Nephron (organoid): Measurements from ENCODE around the gene PEPD.

Source experiments
- H3K27ac Mint-ChIP-seq, 3 experiments: 2 replicates each; pipeline ENCODE4 v1.8.0; 2020; ENCODE audit warnings: mixed read lengths in 3 of 3, mild to moderate bottlenecking in 2 of 3, moderate library complexity in 1 of 3
- H3K27me3 Mint-ChIP-seq: 2 replicates; pipeline ENCODE4 v1.8.0; 2021; ENCODE audit warnings: low read depth, mild to moderate bottlenecking, moderate library complexity, mixed read lengths
- H3K36me3 Mint-ChIP-seq: 2 replicates; pipeline ENCODE4 v1.8.0; 2020; ENCODE audit warnings: low read depth, mixed read lengths
- H3K4me1 Mint-ChIP-seq: 2 replicates; pipeline ENCODE4 v1.8.0; 2020; ENCODE audit warnings: mixed read lengths
- H3K4me3 Mint-ChIP-seq, 3 experiments: 2 replicates each; pipeline ENCODE4 v1.8.0; 2020; ENCODE audit warnings: mild to moderate bottlenecking in 3 of 3, mixed read lengths in 3 of 3, moderate library complexity in 2 of 3
- H3K9me3 Mint-ChIP-seq: 2 replicates; pipeline ENCODE4 v1.8.0; 2020; ENCODE audit warnings: mixed read lengths
- TF ChIP-seq, protein P1 (sequence below), 3 experiments: fragments of 200-600 bp; sonication (generic); IDR thresholded peaks; one replicate each; pipeline ENCODE4 v1.5.0; 2021; ENCODE audit warnings: antibody characterized with exemption in 3 of 3; ENCODE audit not compliant: unreplicated experiment in 3 of 3

Gene PEPD

DNA sequence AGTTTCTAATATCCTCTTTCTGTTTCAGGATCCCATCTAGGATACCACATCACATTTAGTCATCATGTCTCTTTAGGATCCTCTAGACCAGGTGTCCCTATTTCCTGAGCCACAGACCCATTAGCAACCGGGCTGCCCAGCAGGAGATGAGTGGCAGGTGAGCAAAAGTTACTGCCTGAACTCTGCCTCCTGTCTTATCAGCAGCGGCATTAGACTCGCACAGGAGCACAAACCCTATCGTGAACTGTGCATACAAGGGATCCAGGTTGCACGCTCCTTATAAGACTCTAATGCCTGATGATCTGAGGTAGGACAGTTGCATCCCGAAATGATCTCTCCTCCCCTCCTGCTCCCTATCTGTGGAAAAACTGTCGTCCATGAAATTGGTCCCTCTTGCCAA, 155.9 kb downstream of the PEPD start:
- Mint-ChIP-seq H3K36me3 (no peaks in the 10 kb centered on the region), H3K27ac (no peak overlapping the region), H3K27me3 (peaks cover 46% of the 10 kb centered on the region), H3K4me3 (no peak overlapping the region), H3K9me3 (no peaks in the 10 kb centered on the region), H3K4me1 (no peaks in the 10 kb centered on the region)
- TF ChIP-seq, protein P1, sequence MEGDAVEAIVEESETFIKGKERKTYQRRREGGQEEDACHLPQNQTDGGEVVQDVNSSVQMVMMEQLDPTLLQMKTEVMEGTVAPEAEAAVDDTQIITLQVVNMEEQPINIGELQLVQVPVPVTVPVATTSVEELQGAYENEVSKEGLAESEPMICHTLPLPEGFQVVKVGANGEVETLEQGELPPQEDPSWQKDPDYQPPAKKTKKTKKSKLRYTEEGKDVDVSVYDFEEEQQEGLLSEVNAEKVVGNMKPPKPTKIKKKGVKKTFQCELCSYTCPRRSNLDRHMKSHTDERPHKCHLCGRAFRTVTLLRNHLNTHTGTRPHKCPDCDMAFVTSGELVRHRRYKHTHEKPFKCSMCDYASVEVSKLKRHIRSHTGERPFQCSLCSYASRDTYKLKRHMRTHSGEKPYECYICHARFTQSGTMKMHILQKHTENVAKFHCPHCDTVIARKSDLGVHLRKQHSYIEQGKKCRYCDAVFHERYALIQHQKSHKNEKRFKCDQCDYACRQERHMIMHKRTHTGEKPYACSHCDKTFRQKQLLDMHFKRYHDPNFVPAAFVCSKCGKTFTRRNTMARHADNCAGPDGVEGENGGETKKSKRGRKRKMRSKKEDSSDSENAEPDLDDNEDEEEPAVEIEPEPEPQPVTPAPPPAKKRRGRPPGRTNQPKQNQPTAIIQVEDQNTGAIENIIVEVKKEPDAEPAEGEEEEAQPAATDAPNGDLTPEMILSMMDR (IDR thresholded peaks at IDR 0.05; ENCODE audit: unreplicated experiment in 3 of 3): no peak

- TF ChIP-seq, protein P1 (IDR thresholded peaks at IDR 0.05; ENCODE audit: unreplicated experiment in 3 of 3): no peak
- H3K9me3 Mint-ChIP-seq: no peaks in the 10 kb centered on the region
- no peak overlapping the region for H3K4me3 Mint-ChIP-seq
- no peaks in the 10 kb centered on the region for H3K36me3 Mint-ChIP-seq
- no peaks in the 10 kb centered on the region for H3K4me1 Mint-ChIP-seq
- H3K27ac Mint-ChIP-seq: no peak overlapping the region
- H3K27me3 Mint-ChIP-seq: peaks cover 52% of the 10 kb centered on the region
Measured at GRCh38 chr19:33363476-33363875, 158.1 kb downstream of the PEPD start.

- Mint-ChIP-seq H3K27me3 (peaks cover 47% of the 10 kb centered on the region), H3K4me3 (no peak overlapping the region), H3K9me3 (no peaks in the 10 kb centered on the region), H3K27ac (no peak overlapping the region), H3K36me3 (no peaks in the 10 kb centered on the region), H3K4me1 (no peaks in the 10 kb centered on the region)
- TF ChIP-seq, protein P1 (IDR thresholded peaks at IDR 0.05; ENCODE audit: unreplicated experiment in 3 of 3): no peak
Measured at GRCh38 chr19:33362508-33363228, 158.9 kb downstream of the PEPD start.

DNA sequence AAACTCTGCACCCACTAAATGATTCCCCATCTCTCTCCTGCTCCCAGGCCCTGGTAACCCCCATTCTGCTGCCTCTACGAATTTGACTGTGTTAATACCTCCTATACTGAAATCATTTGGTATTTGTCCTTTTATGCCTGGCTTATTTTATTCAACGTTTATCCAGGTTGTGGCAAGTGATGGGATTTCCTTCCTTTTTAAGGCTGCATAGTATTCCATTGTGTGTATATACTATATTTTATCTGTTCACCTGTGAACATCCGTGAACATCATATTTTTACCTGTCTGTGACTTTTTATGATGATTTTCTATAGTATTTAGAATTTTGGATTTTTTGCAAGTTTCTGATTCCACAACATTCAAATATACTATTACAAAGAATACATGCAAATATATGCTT, 162.0 kb downstream of the PEPD start:
- no peak overlapping the region for H3K4me3 Mint-ChIP-seq
- H3K27me3 Mint-ChIP-seq: peaks cover 27% of the 10 kb centered on the region
- H3K9me3 Mint-ChIP-seq: peaks cover 11% of the 10 kb centered on the region
- H3K36me3 Mint-ChIP-seq: no peaks in the 10 kb centered on the region
- TF ChIP-seq, protein P1 (IDR thresholded peaks at IDR 0.05; ENCODE audit: unreplicated experiment in 3 of 3): no peak
- H3K4me1 Mint-ChIP-seq: no peaks in the 10 kb centered on the region
- H3K27ac Mint-ChIP-seq: no peak overlapping the region

- Mint-ChIP-seq H3K9me3 (peaks cover 11% of the 10 kb centered on the region), H3K4me1 (no peaks in the 10 kb centered on the region), H3K27me3 (peaks cover 23% of the 10 kb centered on the region), H3K4me3 (no peak overlapping the region), H3K27ac (no peak overlapping the region), H3K36me3 (no peaks in the 10 kb centered on the region)
- TF ChIP-seq, protein P1 (IDR thresholded peaks at IDR 0.05; ENCODE audit: unreplicated experiment in 3 of 3): no peak
Measured at GRCh38 chr19:33358408-33358807, 163.2 kb downstream of the PEPD start.

- peaks cover 19% of the 10 kb centered on the region for H3K27me3 Mint-ChIP-seq
- H3K36me3 Mint-ChIP-seq: no peaks in the 10 kb centered on the region
- TF ChIP-seq, protein P1 (IDR thresholded peaks at IDR 0.05; ENCODE audit: unreplicated experiment in 3 of 3): no peak
- no peak overlapping the region for H3K4me3 Mint-ChIP-seq
- no peaks in the 10 kb centered on the region for H3K4me1 Mint-ChIP-seq
- no peak overlapping the region for H3K27ac Mint-ChIP-seq
- H3K9me3 Mint-ChIP-seq: peaks cover 11% of the 10 kb centered on the region
Measured at GRCh38 chr19:33357556-33357955, 164.0 kb downstream of the PEPD start.
